Activated effector memory CD4-positive, alpha-beta T cell treated with anti-CD3 and anti-CD28 coated beads, Interleukin-2, amount 50 U/mL, for 16 hours (primary cell): ENCODE data around the gene TTLL5.

Experiments used
- DNase-seq: peaks from one replicate; pipeline ENCODE4 v3.0.0-alpha.2; 2020

The TTLL5 gene

GRCh38 chr14:75702122-75702521 is 41.1 kb downstream of the TTLL5 start:
- DNase-seq: no peak

DNA sequence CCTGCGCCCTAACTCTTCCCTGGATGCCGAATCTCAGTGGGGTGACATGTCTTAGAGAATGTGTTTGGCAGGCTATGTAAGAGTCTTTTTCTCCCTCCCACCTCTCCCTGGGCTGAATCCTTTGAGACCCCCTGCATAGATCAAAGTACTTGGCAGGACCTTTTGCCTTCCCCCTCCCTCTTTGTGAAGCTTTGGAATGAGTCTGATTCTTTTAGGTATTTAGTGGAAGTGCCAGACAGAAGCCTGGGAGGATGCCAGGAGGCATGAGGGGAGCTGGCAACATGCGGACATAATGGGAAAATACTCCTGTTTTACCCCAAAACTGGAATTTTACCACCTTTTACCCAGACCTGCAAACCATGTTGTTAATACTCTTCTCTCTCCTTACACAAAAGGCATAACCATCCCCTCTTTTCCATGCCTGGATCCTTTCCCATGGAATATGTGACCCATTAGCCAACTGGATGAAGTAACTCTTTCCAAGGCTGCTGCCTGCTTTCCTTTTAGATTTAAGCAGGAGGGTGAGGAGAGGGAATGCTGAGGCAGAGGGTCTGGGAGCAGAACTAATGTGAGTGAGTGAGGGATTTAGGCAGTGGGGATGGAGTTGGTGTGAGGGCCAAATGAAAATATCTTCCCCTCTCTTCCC is 41.7 kb downstream of the TTLL5 start:
- no peak for DNase-seq

DNA sequence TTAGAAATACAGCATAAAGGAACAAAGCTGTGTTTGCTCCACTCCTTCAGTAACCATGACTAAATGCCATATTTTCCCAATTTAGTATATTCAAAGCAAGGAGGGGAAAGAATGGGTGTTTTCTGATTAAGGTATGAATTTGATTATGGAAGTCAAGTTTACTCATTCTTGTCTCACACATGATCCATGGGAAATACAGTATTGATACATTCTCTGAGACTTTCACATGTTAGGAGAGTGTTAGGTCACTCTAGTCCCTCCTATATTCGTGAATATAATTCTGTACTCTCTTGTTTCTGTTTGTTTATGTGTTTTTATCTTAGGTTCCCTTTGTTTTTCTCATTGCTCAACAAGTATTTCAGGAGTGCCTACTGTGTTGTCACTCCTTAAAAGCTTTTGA is 42.4 kb downstream of the TTLL5 start:
- DNase-seq: no peak

DNA sequence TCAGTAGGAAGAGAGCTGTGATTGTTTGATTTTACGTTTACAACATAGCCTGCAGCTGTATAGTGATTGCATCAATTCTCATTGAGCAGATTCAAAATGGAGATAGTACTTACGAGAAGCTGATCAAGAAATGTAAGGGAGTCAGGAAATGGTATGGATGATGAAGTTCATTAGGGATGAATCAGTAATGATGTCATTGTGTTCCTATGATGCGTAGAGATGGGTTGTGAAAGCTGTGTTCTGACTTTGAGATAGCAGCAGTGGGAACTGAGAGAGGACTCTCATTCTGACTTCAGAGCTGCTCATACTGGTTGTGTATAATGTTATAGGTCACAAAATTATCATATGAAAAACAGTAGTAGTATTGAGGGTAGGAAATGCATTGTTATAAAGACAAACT is 44.0 kb downstream of the TTLL5 start:
- DNase-seq: no peak

- DNase-seq: peak; percentile 83
These were observed 48.3 kb downstream of the TTLL5 start for GRCh38 chr14:75709207-75709812.

DNA sequence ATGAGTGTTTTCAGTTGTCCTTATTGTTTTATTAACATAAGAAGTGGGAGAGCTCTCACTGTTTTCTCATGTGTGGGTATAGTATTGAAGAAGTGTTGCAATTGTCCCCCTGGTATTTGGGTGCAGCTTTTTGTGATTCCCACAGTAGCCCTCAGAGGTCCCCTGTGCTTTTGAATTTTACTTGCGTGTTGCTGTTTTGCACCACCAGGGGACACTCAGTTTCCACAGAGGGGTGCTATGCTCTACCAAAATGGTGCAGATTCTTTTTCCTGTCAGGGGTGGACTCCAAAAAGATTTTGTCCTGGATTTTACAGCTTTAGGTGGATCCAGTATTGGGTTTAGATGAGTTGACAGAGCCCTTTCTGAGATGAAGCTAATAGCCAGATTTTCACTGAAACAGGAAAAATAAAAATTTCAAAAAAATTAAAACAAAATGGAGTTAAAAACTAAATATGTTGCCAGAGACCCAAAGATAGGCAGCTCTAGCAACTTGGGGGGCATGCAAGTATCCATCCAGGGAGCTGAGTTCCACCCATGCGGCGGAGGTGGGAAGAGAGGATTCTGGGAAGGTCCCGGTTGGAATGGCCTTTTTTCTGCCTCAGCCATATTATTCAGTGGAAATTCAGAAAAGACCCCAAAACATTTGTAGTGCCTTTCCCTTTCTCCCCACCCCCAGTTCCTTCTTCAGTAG is 50.2 kb downstream of the TTLL5 start:
- DNase-seq: no peak

DNA sequence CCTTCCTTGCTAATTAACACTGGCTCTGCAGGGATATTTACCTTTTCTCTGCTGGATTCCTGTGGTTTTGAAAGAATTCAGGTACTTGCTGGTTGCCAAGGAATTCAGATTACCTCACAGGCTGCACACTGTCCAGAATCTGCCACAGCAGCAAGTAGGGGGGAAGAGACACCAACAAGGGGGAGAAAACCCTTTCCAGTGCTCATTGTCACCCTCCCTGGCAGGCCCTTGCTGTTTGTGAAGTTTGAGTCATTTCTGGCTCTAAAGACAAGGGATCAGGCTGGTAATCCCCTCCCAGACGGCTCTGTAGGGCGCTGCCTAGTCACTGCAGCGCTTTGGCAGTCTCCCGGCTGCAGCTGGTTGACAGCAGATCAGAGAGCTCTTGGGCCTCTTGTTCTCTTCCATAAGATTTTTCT is 50.8 kb downstream of the TTLL5 start:
- no peak for DNase-seq

GRCh38 chr14:75714991-75715390 is 53.9 kb downstream of the TTLL5 start:
- DNase-seq: no peak

DNA sequence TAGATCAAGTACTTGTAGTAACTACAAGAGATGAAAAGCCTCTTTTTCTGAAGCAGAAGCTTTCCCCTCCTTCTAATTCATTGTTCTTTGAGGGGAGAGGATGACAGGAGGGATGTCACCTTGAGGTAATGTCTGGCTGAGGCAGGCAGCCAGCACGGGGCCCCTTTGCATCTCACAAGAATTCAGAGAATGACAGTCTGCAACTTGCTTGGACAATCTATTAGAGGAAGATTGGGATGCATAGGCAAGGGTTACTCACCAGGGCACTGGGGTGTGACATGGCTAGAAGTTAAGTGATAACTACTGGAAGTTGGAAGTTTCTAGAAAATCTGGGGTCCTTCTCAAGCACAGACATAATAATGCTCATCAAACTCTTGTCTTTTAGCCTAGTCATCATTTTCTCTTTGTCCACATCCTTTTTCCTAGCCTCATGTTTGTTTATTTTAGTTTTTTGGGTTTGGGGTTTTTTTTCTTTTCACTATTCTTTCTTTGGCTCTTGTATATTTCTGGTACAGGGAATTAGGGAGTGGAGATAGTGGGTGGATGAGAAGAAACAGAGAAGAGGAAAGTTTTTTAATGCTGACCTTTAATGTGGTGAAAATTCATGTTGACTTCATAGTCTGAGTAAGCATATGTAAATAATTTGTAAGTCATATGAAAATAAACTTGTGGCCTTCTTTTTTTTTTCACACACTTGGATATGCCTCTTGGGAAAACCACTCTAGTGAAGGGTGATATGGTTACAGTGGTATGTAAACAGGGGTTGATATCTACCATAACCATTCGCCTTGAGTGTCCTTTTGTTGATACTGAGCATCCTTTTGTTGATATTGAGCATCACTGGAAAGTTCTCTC is 55.1 kb downstream of the TTLL5 start:
- no peak for DNase-seq

- no peak for DNase-seq
These were observed 56.7 kb downstream of the TTLL5 start for GRCh38 chr14:75717729-75718128.

DNA sequence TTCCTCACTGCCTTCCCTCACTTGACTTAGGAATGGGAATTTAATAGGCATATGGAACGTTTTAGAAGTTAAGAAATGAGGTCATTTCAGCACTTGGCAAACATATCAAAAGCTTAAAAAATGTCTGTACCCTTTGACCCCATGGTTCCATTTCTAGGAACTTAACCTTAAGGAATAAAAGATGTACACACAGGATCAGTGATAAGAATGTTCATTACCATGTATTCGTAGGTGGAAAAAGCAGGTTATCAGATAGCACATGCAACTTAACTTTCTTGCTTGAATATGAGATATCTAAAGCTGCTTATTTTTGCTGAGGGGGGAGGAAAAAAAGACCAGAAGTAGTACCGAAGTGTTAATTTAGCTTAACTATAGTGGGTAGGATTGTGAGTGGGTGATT is 57.2 kb downstream of the TTLL5 start:
- no peak for DNase-seq

GRCh38 chr14:75720116-75720515 is 59.1 kb downstream of the TTLL5 start:
- DNase-seq: no peak

DNA sequence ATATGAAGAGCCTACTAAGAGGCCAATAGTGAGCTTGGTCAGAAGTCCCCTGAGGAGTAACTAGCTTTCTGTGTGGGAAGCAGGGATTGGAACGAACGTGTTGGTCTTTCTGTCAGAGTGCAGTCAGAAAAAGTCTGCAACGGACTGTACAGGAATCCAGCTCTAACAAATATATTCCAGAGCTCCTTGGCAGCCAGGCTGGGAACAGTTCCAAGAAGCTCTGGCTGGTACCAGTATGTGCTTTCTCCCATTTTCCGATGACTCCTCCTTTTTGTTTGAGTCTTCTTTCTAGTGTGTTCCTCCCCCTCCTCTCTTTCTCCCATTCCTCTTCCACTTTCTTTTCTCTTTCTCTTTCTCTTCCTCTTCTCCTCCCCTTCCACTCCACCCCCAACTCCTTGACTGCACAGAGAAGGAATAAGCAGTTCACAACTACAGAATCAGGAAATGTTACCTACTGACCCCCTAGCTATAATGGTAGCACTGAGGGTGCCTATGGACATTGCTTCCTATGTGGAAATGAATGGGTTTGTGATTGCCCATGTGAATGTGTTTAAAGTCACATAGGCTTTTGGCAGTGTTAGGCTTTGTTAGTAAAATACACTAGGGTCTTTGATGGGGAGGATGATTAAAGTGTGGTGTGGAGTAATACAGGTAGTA is 59.9 kb downstream of the TTLL5 start:
- no peak for DNase-seq

- no peak for DNase-seq
These were observed 62.7 kb downstream of the TTLL5 start for GRCh38 chr14:75723716-75724115.

DNA sequence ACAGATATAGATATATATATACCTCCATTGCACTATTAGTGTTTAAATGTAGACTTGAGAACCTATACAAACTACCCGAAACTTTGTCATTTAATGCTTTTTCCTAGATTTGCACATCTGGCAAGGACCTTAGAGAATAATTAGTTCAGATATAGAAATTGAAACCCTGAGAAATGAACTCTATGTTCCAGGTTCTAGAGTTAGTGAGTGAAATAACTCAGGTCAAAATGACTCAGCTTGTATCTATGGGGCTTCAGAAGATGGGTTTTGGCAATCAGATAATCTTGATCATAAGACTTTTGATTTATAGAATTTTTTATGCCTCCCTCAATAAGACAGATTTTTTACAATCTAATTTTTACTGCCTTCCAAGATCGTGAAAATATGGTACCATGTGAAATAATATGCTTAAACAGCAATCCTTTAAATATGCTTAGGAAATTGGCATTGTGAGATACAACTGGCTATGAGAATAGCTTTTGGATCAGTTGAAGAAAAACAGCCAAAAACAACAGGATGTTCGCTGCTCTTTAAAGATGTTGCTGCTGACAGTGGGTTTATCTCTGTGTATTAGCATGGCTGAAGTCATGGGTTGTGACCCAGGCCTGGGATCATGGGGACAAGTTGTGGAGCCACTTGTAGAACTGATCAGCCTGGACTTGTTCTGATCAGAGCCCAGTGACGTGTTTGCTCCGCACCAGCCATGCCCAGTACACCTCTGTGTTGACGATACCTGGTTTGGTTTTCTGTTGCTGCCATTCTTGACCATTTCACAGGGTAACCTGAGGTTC is 63.6 kb downstream of the TTLL5 start:
- DNase-seq: no peak

- DNase-seq: no peak
These were observed 64.4 kb downstream of the TTLL5 start for GRCh38 chr14:75725481-75725880.

- no peak for DNase-seq
These were observed 65.3 kb downstream of the TTLL5 start for GRCh38 chr14:75726321-75726720.

DNA sequence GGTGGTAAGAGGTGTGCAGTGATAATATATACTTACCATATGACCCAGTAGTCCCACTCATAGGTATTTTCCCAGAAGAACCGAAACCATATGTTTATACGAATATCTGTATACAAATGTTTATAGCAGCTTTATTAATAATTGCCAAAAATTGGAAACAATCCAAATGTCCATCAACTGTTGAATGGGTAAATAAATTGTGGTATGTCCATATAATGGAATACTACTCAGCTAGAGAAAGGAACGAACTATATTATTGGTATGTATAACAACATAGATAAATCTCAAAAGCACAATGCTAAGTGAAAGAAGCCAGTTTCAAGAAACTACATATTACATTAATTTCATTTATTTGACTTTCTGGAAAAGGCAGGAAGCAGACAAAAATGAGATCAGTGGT is 66.1 kb downstream of the TTLL5 start:
- DNase-seq: no peak

DNA sequence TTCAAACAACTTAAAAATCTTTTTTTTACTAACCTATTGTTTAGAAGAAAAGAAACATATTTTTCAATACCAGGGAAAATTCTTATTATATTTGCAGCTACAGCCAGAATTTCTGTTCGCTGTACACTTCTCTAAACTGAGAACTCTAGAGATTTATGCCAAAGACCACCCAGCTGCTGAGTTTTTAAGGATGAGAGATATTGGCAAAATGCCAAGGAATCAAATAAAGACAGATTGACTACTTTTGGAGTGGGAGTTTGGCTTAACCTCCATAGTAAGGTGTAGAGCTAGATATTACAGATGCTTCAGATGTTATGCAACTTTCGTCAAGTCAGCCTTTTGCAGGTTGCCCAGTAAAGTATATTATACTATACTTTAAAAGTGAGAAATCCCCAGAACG is 71.8 kb downstream of the TTLL5 start:
- no peak for DNase-seq

DNA sequence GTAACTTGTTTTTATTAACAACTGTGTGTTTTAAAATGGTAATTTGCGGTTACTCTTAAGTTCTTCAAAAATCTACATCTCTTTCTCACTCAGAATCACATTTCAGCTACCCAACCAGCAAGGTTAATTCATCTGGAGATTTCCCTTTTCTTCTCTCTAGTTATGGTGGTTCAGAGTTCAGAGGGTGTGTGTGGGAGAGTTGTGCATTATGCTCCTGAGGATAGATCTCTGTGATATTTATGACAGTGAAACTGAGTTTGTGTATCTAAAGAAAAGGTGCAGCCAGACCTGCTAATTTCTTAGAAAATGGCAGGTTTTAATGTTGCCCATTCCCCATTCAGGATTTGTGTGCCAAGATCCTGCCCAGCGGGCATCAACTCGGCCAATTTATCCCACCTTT is 73.8 kb downstream of the TTLL5 start:
- no peak for DNase-seq

- DNase-seq: no peak
These were observed 75.9 kb downstream of the TTLL5 start for GRCh38 chr14:75736845-75737485.

GRCh38 chr14:75738192-75738591 is 77.1 kb downstream of the TTLL5 start:
- no peak for DNase-seq
